HEK293 (cell line): ENCODE results near the gene CLECL1.

Experiments used
- CTCF ChIA-PET: fragments of 350-600 bp; formaldehyde crosslinking; extraction: SDS; loops from one replicate; lab custom pipeline; 2021; ENCODE audit warnings: antibody characterized with exemption; lab: Yijun Ruan, JAX
- POLR2A ChIA-PET: fragments of 300-600 bp; formaldehyde crosslinking; extraction: SDS; loops from one replicate; lab custom pipeline; 2020; ENCODE audit warnings: antibody characterized with exemption, inconsistent platforms; lab: Yijun Ruan, JAX
- H3K27ac ChIP-seq: fragments of 200-500 bp; sonication (Bioruptor generic); 2 replicates; pipeline ENCODE4 v1.5.1; 2014; ENCODE audit warnings: low read depth, low read length, control low read depth, inconsistent platforms; ENCODE audit errors: extremely low read depth
- H3K36me3 ChIP-seq, 2 experiments: fragments of 200-500 bp in 1 of 2; sonication (Bioruptor generic) in 1 of 2; 1 replicate in 1 of 2; 2 replicates in 1 of 2; pipeline ENCODE4 v1.5.1; 2014 to 2017; ENCODE audit warnings: inconsistent platforms in 2 of 2, low read length in 2 of 2; ENCODE audit not compliant: control insufficient read depth in 2 of 2, insufficient read depth in 1 of 2
- H3K4me1 ChIP-seq: fragments of 200-500 bp; sonication (Bioruptor generic); 2 replicates; pipeline ENCODE4 v1.5.1; 2014; ENCODE audit warnings: mild to moderate bottlenecking, low read length, inconsistent platforms; ENCODE audit not compliant: control insufficient read depth, insufficient read depth
- H3K4me3 ChIP-seq: 2 replicates; pipeline ENCODE4 v1.5.1; 2011; ENCODE audit warnings: low read depth, mild to moderate bottlenecking, control low read depth, low read length, moderate library complexity
- H3K9me3 ChIP-seq: fragments of 200-500 bp; sonication (Bioruptor generic); 2 replicates; pipeline ENCODE4 v1.5.1; 2014; ENCODE audit warnings: low read depth, low read length, inconsistent platforms; ENCODE audit not compliant: control insufficient read depth, insufficient read depth
- EGR2 ChIP-seq: fragments of 450-650 bp; formaldehyde crosslinking; IDR thresholded peaks from 2 replicates; pipeline ENCODE4 v1.5.1; 2016; ENCODE audit warnings: low read depth, missing biosample characterization, missing genetic modification characterization
- FEZF1 ChIP-seq: fragments of 450-650 bp; formaldehyde crosslinking; IDR thresholded peaks from 2 replicates; pipeline ENCODE4 v1.5.1; 2016; ENCODE audit warnings: missing biosample characterization, missing genetic modification characterization
- GFI1B ChIP-seq: fragments of 450-650 bp; formaldehyde crosslinking; IDR thresholded peaks from 2 replicates; pipeline ENCODE4 v1.5.1; 2016; ENCODE audit warnings: missing biosample characterization, missing genetic modification characterization
- GLIS2 ChIP-seq: fragments of 450-650 bp; formaldehyde crosslinking; IDR thresholded peaks from 2 replicates; pipeline ENCODE4 v1.5.1; 2016; ENCODE audit warnings: missing biosample characterization, missing genetic modification characterization
- TCF7L2 ChIP-seq: IDR thresholded peaks from 2 replicates; pipeline ENCODE4 v1.6.1; 2011; ENCODE audit warnings: low read depth, mild to moderate bottlenecking, inconsistent platforms, low read length, moderate library complexity, borderline replicate concordance
- ZBTB21 ChIP-seq: fragments of 450-650 bp; formaldehyde crosslinking; IDR thresholded peaks from 2 replicates; pipeline ENCODE4 v1.5.1; 2017; ENCODE audit warnings: missing biosample characterization, missing genetic modification characterization
- ZBTB8A ChIP-seq: fragments of 450-650 bp; formaldehyde crosslinking; IDR thresholded peaks from 2 replicates; pipeline ENCODE4 v1.5.1; 2016; ENCODE audit warnings: missing biosample characterization, missing genetic modification characterization
- ZFP3 ChIP-seq: fragments of 450-650 bp; formaldehyde crosslinking; IDR thresholded peaks from 2 replicates; pipeline ENCODE4 v1.5.1; 2016; ENCODE audit warnings: low read depth, missing biosample characterization, missing genetic modification characterization
- ZFP37 ChIP-seq: fragments of 450-650 bp; formaldehyde crosslinking; IDR thresholded peaks from 2 replicates; pipeline ENCODE4 v1.5.1; 2016; ENCODE audit warnings: missing biosample characterization, missing genetic modification characterization
- ZFP41 ChIP-seq: fragments of 450-650 bp; formaldehyde crosslinking; IDR thresholded peaks from 2 replicates; pipeline ENCODE4 v1.5.1; 2016; ENCODE audit warnings: missing biosample characterization, missing genetic modification characterization, borderline replicate concordance
- ZNF138 ChIP-seq: fragments of 450-650 bp; formaldehyde crosslinking; IDR thresholded peaks from 2 replicates; pipeline ENCODE4 v1.5.1; 2016; ENCODE audit warnings: missing biosample characterization, missing genetic modification characterization, borderline replicate concordance
- ZNF157 ChIP-seq: fragments of 450-650 bp; formaldehyde crosslinking; IDR thresholded peaks from 2 replicates; pipeline ENCODE4 v1.5.1; 2016; ENCODE audit warnings: missing biosample characterization, missing genetic modification characterization
- ZNF169 ChIP-seq: fragments of 450-650 bp; formaldehyde crosslinking; IDR thresholded peaks from 2 replicates; pipeline ENCODE4 v1.5.1; 2016; ENCODE audit warnings: missing biosample characterization, missing genetic modification characterization
- ZNF184 ChIP-seq: fragments of 450-650 bp; IDR thresholded peaks from 2 replicates; pipeline ENCODE4 v1.5.1; 2018; ENCODE audit warnings: missing biosample characterization, mild to moderate bottlenecking, missing genetic modification characterization
- ZNF302 ChIP-seq: fragments of 450-650 bp; formaldehyde crosslinking; IDR thresholded peaks from 2 replicates; pipeline ENCODE4 v1.5.1; 2016; ENCODE audit warnings: missing biosample characterization, missing genetic modification characterization, low read depth
- ZNF311 ChIP-seq: fragments of 450-650 bp; formaldehyde crosslinking; IDR thresholded peaks from 2 replicates; pipeline ENCODE4 v1.5.1; 2017; ENCODE audit warnings: missing biosample characterization, missing genetic modification characterization, borderline replicate concordance
- ZNF350 ChIP-seq: fragments of 450-650 bp; formaldehyde crosslinking; IDR thresholded peaks from 2 replicates; pipeline ENCODE4 v1.5.0; 2017; ENCODE audit warnings: missing biosample characterization, mild to moderate bottlenecking, missing genetic modification characterization
- ZNF514 ChIP-seq: fragments of 450-650 bp; formaldehyde crosslinking; IDR thresholded peaks from 2 replicates; pipeline ENCODE4 v1.5.1; 2016; ENCODE audit warnings: missing biosample characterization, missing genetic modification characterization
- ZNF596 ChIP-seq: fragments of 450-650 bp; IDR thresholded peaks from 2 replicates; pipeline ENCODE4 v1.5.0; 2018; ENCODE audit warnings: missing biosample characterization, mild to moderate bottlenecking, missing genetic modification characterization, moderate library complexity
- ZNF692 ChIP-seq: fragments of 450-650 bp; formaldehyde crosslinking; IDR thresholded peaks from 2 replicates; pipeline ENCODE4 v1.5.1; 2016; ENCODE audit warnings: missing biosample characterization, missing genetic modification characterization
- ZSCAN18 ChIP-seq: fragments of 450-650 bp; formaldehyde crosslinking; IDR thresholded peaks from 2 replicates; pipeline ENCODE4 v1.5.1; 2016; ENCODE audit warnings: missing biosample characterization, missing genetic modification characterization
- ZSCAN23 ChIP-seq: fragments of 450-650 bp; formaldehyde crosslinking; IDR thresholded peaks from 2 replicates; pipeline ENCODE4 v1.5.1; 2016; ENCODE audit warnings: missing biosample characterization, missing genetic modification characterization
- ZSCAN5A ChIP-seq: fragments of 450-650 bp; formaldehyde crosslinking; IDR thresholded peaks from 2 replicates; pipeline ENCODE4 v1.5.1; 2016; ENCODE audit warnings: missing biosample characterization, missing genetic modification characterization

Gene CLECL1

GRCh38 chr12:9742661-9743060 is 9.8 kb upstream of the CLECL1 start:
- Histone ChIP-seq H3K4me3 (no peak overlapping the region), H3K9me3 (no peaks in the 10 kb centered on the region), H3K4me1 (no peaks in the 10 kb centered on the region), H3K36me3 (no peaks in the 10 kb centered on the region), H3K27ac (no peak overlapping the region)
- POLR2A ChIA-PET = interaction anchor here (1.0 kb wide), 1 partner anchor 95 kb away, joined by 3 read pairs; no protein-coding TSS in a partner anchor
- CTCF ChIA-PET = interaction anchor here (0.6 to 2.4 kb wide), 29 partner anchors 8 to 634 kb away, joined by 3 to 11 read pairs (median 4); partner anchors contain the start of genes CD69, CLEC12B and CLECL1
- TF ChIP-seq ZNF692 (tag by site-specific recombination) (no peak), ZNF184 (tag by site-specific recombination) (no peak), ZNF169 (tag by site-specific recombination) (no peak), GFI1B (tag by site-specific recombination) (no peak)

- ChIA-PET POLR2A (no interaction called here), CTCF (interaction anchor here (0.7 to 2.4 kb wide), 7 partner anchors 9 to 410 kb away, joined by 3 to 11 read pairs (median 9); no protein-coding TSS in a partner anchor)
- Histone ChIP-seq H3K9me3 (no peaks in the 10 kb centered on the region), H3K27ac (no peak overlapping the region), H3K4me1 (no peaks in the 10 kb centered on the region), H3K4me3 (no peak overlapping the region), H3K36me3 (no peaks in the 10 kb centered on the region)
- no peak for TF ChIP-seq ZNF350
- TF ChIP-seq ZSCAN5A (tag by site-specific recombination) = no peak
- no peak for TF ChIP-seq FEZF1 (tag by site-specific recombination)
- no peak for TF ChIP-seq ZNF138 (tag by site-specific recombination)
- no peak for TF ChIP-seq ZFP41 (tag by site-specific recombination)
- no peak for TF ChIP-seq ZNF311
- no peak for TF ChIP-seq ZNF302
- no peak for TF ChIP-seq ZSCAN18
- TF ChIP-seq ZFP37 (tag by site-specific recombination) = no peak
- TF ChIP-seq ZNF157 = no peak
- no peak for TF ChIP-seq EGR2
These were observed 8.8 kb upstream of the CLECL1 start for GRCh38 chr12:9741726-9742125.

DNA sequence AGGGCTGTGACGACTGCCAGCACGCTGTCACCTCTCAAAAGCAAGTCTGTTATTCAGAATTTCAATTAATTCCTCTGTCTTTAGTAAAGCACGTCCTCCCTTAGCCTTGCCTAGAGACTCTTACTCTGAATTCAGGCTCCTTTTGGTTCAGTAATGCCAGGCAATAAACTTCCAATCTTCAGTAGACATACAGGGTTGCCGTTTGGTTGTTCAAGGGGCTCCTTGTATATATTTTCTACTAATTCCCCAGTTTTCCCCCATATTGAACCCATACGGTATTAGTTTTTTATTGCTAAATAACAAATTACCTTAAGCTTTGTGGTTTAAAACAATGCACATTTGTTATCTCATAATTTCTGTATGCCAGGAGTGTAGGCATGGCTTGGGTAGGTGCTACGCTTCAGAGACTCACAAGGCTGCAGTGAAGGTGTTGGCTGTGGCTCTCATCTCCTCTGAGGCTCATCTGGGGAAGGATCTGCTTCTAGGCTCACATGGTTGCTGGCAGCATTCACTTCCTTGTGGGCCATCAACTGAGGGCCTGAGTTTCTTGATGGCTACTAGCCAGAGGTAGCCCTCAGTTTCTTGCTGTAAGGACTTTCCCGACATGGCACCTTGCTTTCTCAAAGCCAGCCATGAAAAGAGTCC is 7.3 kb upstream of the CLECL1 start:
- H3K4me3 ChIP-seq = no peak overlapping the region
- POLR2A ChIA-PET = no interaction called here
- TF ChIP-seq ZSCAN23 (tag by site-specific recombination) (no peak), ZFP3 (tag by site-specific recombination) (no peak), ZBTB21 (tag by site-specific recombination) (no peak), ZNF514 (no peak), ZNF596 (no peak), ZBTB8A (tag by site-specific recombination) (no peak), TCF7L2 (no peak), GLIS2 (tag by site-specific recombination) (no peak)

More for the DNA sequence above, 7.3 kb upstream of the CLECL1 start:
- H3K27ac ChIP-seq = no peak overlapping the region
- no peaks in the 10 kb centered on the region for H3K9me3 ChIP-seq
- H3K36me3 ChIP-seq = no peaks in the 10 kb centered on the region
- no peaks in the 10 kb centered on the region for H3K4me1 ChIP-seq
- CTCF ChIA-PET = interaction anchor here (1.9 kb wide), 1 partner anchor 11 kb away, joined by 6 read pairs; no protein-coding TSS in a partner anchor
